HEK293 (cell line): Measurements from ENCODE around the gene BDKRB2.

Source experiments
- CTCF ChIA-PET: fragments of 350-600 bp; formaldehyde crosslinking; extraction: SDS; loops from one replicate; lab custom pipeline; 2021; ENCODE audit warnings: antibody characterized with exemption; lab: Yijun Ruan, JAX
- POLR2A ChIA-PET: fragments of 300-600 bp; formaldehyde crosslinking; extraction: SDS; loops from one replicate; lab custom pipeline; 2020; ENCODE audit warnings: antibody characterized with exemption, inconsistent platforms; lab: Yijun Ruan, JAX
- H3K27ac ChIP-seq: fragments of 200-500 bp; sonication (Bioruptor generic); 2 replicates; pipeline ENCODE4 v1.5.1; 2014; ENCODE audit warnings: low read depth, low read length, control low read depth, inconsistent platforms; ENCODE audit errors: extremely low read depth
- H3K36me3 ChIP-seq, 2 experiments: fragments of 200-500 bp in 1 of 2; sonication (Bioruptor generic) in 1 of 2; 1 replicate in 1 of 2; 2 replicates in 1 of 2; pipeline ENCODE4 v1.5.1; 2014 to 2017; ENCODE audit warnings: inconsistent platforms in 2 of 2, low read length in 2 of 2; ENCODE audit not compliant: control insufficient read depth in 2 of 2, insufficient read depth in 1 of 2
- H3K4me1 ChIP-seq: fragments of 200-500 bp; sonication (Bioruptor generic); 2 replicates; pipeline ENCODE4 v1.5.1; 2014; ENCODE audit warnings: mild to moderate bottlenecking, low read length, inconsistent platforms; ENCODE audit not compliant: control insufficient read depth, insufficient read depth
- H3K4me3 ChIP-seq: 2 replicates; pipeline ENCODE4 v1.5.1; 2011; ENCODE audit warnings: low read depth, mild to moderate bottlenecking, control low read depth, low read length, moderate library complexity
- H3K9me3 ChIP-seq: fragments of 200-500 bp; sonication (Bioruptor generic); 2 replicates; pipeline ENCODE4 v1.5.1; 2014; ENCODE audit warnings: low read depth, low read length, inconsistent platforms; ENCODE audit not compliant: control insufficient read depth, insufficient read depth
- BCL6B ChIP-seq: fragments of 450-650 bp; formaldehyde crosslinking; IDR thresholded peaks from 2 replicates; pipeline ENCODE4 v1.5.1; 2017; ENCODE audit warnings: missing biosample characterization, missing genetic modification characterization
- HIC1 ChIP-seq: fragments of 450-650 bp; formaldehyde crosslinking; IDR thresholded peaks from 2 replicates; pipeline ENCODE4 v1.5.1; 2016; ENCODE audit warnings: missing biosample characterization, missing genetic modification characterization
- KLF16 ChIP-seq: fragments of 450-650 bp; formaldehyde crosslinking; IDR thresholded peaks from 2 replicates; pipeline ENCODE4 v1.5.1; 2017; ENCODE audit warnings: missing biosample characterization, missing genetic modification characterization
- MEIS1 ChIP-seq: sonication (generic); formaldehyde crosslinking; IDR thresholded peaks from 2 replicates; pipeline ENCODE4 v1.8.1; 2022; ENCODE audit warnings: missing genetic modification reagents, mild to moderate bottlenecking, borderline replicate concordance
- PRDM2 ChIP-seq: fragments of 450-650 bp; formaldehyde crosslinking; IDR thresholded peaks from 2 replicates; pipeline ENCODE4 v1.5.1; 2016; ENCODE audit warnings: missing biosample characterization, missing genetic modification characterization, borderline replicate concordance
- RBAK ChIP-seq: fragments of 450-650 bp; formaldehyde crosslinking; IDR thresholded peaks from 2 replicates; pipeline ENCODE4 v1.5.1; 2016; ENCODE audit warnings: missing biosample characterization, missing genetic modification characterization
- SETDB1 ChIP-seq: IDR thresholded peaks from one replicate; pipeline ENCODE4 v1.6.1; 2017; ENCODE audit warnings: mild to moderate bottlenecking, low read length, moderate library complexity, mixed read lengths; ENCODE audit not compliant: insufficient read length
- WT1 ChIP-seq: fragments of 450-650 bp; formaldehyde crosslinking; IDR thresholded peaks from 2 replicates; pipeline ENCODE4 v1.5.1; 2016; ENCODE audit warnings: missing biosample characterization, missing genetic modification characterization
- ZBTB20 ChIP-seq: fragments of 450-650 bp; formaldehyde crosslinking; IDR thresholded peaks from 2 replicates; pipeline ENCODE4 v1.5.1; 2016; ENCODE audit warnings: missing biosample characterization, missing genetic modification characterization
- ZNF10 ChIP-seq: fragments of 450-650 bp; formaldehyde crosslinking; IDR thresholded peaks from 2 replicates; pipeline ENCODE4 v1.5.1; 2017; ENCODE audit warnings: missing biosample characterization, missing genetic modification characterization
- ZNF175 ChIP-seq: fragments of 450-650 bp; formaldehyde crosslinking; IDR thresholded peaks from 2 replicates; pipeline ENCODE4 v1.5.1; 2016; ENCODE audit warnings: missing biosample characterization, missing genetic modification characterization
- ZNF350 ChIP-seq: fragments of 450-650 bp; formaldehyde crosslinking; IDR thresholded peaks from 2 replicates; pipeline ENCODE4 v1.5.0; 2017; ENCODE audit warnings: missing biosample characterization, mild to moderate bottlenecking, missing genetic modification characterization
- ZNF354C ChIP-seq: fragments of 450-650 bp; formaldehyde crosslinking; IDR thresholded peaks from 2 replicates; pipeline ENCODE4 v1.5.1; 2016; ENCODE audit warnings: missing biosample characterization, missing genetic modification characterization, low read depth, borderline replicate concordance
- ZNF501 ChIP-seq: fragments of 450-650 bp; formaldehyde crosslinking; IDR thresholded peaks from 2 replicates; pipeline ENCODE4 v1.5.1; 2016; ENCODE audit warnings: missing biosample characterization, missing genetic modification characterization
- ZNF596 ChIP-seq: fragments of 450-650 bp; IDR thresholded peaks from 2 replicates; pipeline ENCODE4 v1.5.0; 2018; ENCODE audit warnings: missing biosample characterization, mild to moderate bottlenecking, missing genetic modification characterization, moderate library complexity
- ZNF610 ChIP-seq: fragments of 450-650 bp; formaldehyde crosslinking; IDR thresholded peaks from 2 replicates; pipeline ENCODE4 v1.5.1; 2016; ENCODE audit warnings: missing biosample characterization, missing genetic modification characterization, borderline replicate concordance
- ZNF658 ChIP-seq: fragments of 450-650 bp; formaldehyde crosslinking; IDR thresholded peaks from 2 replicates; pipeline ENCODE4; 2016; ENCODE audit warnings: missing biosample characterization, missing genetic modification characterization
- ZNF664 ChIP-seq: fragments of 450-650 bp; formaldehyde crosslinking; IDR thresholded peaks from 2 replicates; pipeline ENCODE4 v1.5.1; 2016; ENCODE audit warnings: missing biosample characterization, missing genetic modification characterization
- ZNF692 ChIP-seq: fragments of 450-650 bp; formaldehyde crosslinking; IDR thresholded peaks from 2 replicates; pipeline ENCODE4 v1.5.1; 2016; ENCODE audit warnings: missing biosample characterization, missing genetic modification characterization
- ZNF768 ChIP-seq: fragments of 450-650 bp; formaldehyde crosslinking; IDR thresholded peaks from 2 replicates; pipeline ENCODE4 v1.5.1; 2018; ENCODE audit warnings: missing biosample characterization, mild to moderate bottlenecking, missing genetic modification characterization

Gene BDKRB2

GRCh38 chr14:96255501-96256366 is 51.1 kb downstream of the BDKRB2 start, which contains the start of gene BDKRB1:
BDKRB1 (plus strand) TSS chr14:96256210; CDS start chr14:96263683, 7,473 bp downstream.
- ChIA-PET CTCF (interaction anchor here (1.5 kb wide), 1 partner anchor 155 kb away, joined by 4 read pairs; no protein-coding TSS in a partner anchor), POLR2A (no interaction called here)
- H3K4me1 ChIP-seq = no peaks in the 10 kb centered on the region

More at GRCh38 chr14:96255501-96256366, 51.1 kb downstream of the BDKRB2 start, which contains the start of gene BDKRB1:
- H3K9me3 ChIP-seq = no peaks in the 10 kb centered on the region
- no peak for TF ChIP-seq HIC1 (tag by site-specific recombination)
- no peak for TF ChIP-seq ZNF10 (tag by site-specific recombination)
- no peak for TF ChIP-seq ZNF768 (tag by site-specific recombination)
- TF ChIP-seq PRDM2 = no peak
- TF ChIP-seq KLF16 (tag by site-specific recombination) = no peak
- TF ChIP-seq ZNF354C (tag by site-specific recombination) = no peak
- TF ChIP-seq ZNF658 (tag by site-specific recombination) = no peak
- no peak for TF ChIP-seq ZBTB20 (tag by site-specific recombination)
- TF ChIP-seq ZNF596 = no peak
- no peak for TF ChIP-seq ZNF175 (tag by site-specific recombination)
- no peak for TF ChIP-seq ZNF501 (tag by site-specific recombination)
- no peak for TF ChIP-seq SETDB1
- TF ChIP-seq WT1 = no peak
- no peak for TF ChIP-seq ZNF692
- TF ChIP-seq ZNF610 = no peak
- no peak for TF ChIP-seq MEIS1 (CRISPR knock-in tag)
- no peak for TF ChIP-seq ZNF664
- TF ChIP-seq ZNF350 (tag by site-specific recombination) = no peak
- no peak for TF ChIP-seq RBAK (tag by site-specific recombination)
- no peak for TF ChIP-seq BCL6B (tag by site-specific recombination)
- H3K27ac ChIP-seq = no peak within 1 kb of the TSS
- no peak within 1 kb of the TSS for H3K4me3 ChIP-seq
- no peaks in the 10 kb centered on the region for H3K36me3 ChIP-seq
